Activated CD4-positive, alpha-beta T cell treated with anti-CD3 and anti-CD28 coated beads, Interleukin-10, Interleukin-2, amounts not matched to agents 100 ng/mL and 50 ng/mL, durations not matched to agents 16 hours and 8 hours (primary cell): ENCODE results near the gene MTHFD2L.

Experiments used
- DNase-seq: peaks from one replicate; pipeline ENCODE4 v3.0.0-alpha.2; 2020

MTHFD2L gene

DNA sequence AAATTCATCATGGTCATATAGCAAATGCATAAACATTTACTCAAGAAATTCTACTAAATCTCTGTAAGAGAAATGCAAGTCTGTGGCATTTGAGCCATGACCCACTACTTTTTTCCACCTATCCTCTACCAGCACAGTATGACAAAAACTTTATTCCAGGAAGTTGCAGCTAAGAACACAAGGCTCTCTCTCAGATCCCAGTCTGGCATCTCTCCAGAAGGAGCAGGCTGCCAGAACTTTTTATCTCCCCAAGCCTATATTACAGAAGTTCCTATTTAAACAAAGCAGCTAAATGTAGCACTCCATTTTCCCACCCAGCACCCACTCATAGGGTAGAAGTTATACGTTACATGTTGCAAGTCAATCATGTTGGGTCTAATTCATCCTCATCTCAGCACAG lies 101.0 kb downstream of the MTHFD2L start:
- DNase-seq = no peak

DNA sequence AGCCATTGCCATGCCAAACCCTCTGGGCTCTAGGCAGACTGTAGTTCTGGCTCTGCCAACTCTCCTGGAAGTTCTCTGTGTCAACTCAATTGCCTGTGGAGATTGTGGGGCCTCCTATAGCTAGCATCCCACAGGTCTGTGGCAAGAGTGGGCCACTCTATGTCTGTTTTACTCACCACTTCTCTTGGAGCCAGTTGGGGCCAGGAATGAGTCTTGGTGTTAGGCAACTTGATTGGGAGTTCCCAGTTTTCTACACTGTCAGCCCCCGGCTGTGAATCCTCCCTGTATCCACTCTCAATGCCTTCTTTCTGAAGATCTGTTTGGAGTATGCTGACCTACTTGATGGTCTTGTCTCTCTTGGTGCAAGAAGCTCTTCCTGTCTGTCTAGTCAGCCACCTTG lies 102.1 kb downstream of the MTHFD2L start:
- no peak for DNase-seq

DNA sequence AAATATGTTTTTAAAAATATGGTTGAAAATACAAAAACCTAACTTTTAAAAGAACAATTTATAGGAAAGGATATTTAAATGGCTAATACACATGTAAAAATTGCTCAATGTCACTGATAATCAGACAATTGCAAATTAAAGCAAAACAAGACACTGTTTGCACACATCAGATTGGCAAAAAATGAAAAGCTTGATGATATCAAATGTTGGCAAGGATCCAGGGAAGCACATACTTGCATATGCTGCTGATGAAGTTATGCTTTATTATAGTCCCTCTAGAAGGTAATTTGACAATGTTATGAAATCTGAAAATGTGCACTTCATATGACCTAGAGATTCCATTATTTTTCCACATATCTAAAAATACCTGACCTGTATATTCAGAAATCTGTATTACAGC lies 104.6 kb downstream of the MTHFD2L start:
- no peak for DNase-seq

DNA sequence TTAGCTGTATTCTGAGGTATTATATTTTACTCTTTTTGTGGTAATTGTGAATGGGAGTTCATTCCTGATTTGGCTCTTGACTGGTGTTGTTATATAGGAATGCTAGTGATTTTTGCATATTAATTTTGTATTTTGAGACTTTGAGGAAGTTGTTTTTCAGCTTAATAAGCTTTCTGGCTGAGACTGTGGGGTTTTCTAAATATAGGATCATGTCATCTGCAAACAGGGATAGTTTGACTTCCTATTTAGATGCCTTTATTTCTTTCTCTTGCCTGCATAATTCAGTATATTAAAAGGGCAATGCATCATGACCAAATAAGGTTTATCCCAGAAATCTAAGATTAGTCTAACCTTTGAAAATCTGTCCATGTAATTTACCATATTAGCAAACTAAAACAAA lies 105.6 kb downstream of the MTHFD2L start:
- DNase-seq = no peak

DNA sequence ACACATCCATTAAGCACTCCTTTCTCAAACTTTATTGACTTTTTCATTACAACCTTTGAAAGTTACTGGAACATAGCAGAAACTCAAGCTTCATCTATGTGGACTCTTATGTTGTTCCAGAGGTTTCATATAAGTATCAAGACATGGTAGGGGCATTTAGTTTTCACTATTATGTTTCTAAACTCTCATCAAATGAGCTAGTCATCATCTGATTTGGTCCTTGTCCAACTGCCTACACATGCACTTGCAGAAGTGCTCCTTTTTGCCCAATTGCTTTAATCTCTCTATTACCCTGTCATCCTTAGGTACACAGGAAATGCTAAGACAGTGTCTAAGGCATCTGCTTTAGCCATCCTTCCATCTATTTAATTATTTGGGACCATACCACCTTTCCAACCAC lies 108.2 kb downstream of the MTHFD2L start:
- DNase-seq = no peak

DNA sequence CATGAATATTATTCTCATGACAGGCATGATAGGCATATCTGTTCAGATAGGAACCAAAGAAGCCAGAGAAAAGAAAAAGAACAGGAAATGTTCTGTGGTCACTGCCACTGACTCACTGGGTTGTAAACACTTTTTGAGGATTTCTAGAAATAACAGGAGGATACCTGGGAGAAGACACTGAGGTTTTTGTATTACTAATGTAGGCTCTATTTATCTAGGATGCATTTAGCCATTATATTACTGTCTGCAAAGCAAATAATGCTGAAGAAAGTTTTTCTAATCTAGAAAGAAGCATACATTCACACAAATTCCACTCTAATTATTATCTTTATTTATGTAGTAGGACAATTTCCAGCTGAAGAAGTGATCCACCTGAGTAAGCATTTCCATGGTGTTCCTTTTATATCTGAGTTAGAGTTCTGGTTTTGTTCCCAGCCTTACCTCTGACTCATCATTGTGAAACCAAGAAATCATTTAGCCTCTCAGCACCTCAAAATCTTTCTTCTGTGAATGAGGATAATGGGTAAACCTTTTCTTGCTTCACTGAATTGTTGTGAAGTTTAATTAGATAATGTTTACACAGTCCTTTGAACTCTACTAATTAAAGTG lies 110.2 kb downstream of the MTHFD2L start:
- no peak for DNase-seq

DNA sequence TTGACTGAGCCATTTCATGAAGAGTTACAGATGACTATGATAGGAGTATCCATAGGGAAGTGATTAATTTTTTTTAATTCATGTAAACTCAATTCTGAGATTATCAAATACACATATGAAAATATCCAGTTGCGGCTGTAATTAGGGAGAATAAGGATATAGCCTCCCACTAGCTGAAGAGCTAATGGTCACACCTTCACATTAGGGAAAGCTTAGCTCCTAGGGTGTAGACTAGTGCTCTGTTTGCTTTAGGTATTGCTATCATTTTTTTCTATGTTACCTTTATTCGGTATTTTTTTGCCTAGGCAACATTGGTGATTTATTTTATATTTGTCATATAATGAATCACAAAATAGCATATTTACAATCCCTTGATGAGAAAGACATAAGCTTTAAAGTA lies 110.7 kb downstream of the MTHFD2L start:
- no peak for DNase-seq

DNA sequence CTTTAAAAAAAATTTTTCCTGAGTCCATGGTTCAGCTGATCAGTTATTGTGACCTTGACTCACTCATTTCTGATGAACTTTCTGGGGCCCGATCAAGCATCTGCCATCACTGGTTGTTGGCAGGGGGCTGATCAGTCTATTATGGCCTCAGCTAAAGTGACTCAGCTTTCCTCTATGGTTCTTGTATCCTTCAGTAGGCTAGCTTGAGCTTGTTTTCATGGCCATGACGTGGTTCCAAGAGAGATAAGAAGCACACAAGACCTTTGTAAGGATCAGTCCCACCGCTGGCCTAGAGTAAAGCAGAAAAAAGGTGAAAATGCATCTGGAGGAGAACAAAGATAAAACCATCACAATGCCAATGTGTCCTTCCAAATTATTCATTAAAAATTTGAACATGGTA lies 120.6 kb downstream of the MTHFD2L start:
- no peak for DNase-seq

DNA sequence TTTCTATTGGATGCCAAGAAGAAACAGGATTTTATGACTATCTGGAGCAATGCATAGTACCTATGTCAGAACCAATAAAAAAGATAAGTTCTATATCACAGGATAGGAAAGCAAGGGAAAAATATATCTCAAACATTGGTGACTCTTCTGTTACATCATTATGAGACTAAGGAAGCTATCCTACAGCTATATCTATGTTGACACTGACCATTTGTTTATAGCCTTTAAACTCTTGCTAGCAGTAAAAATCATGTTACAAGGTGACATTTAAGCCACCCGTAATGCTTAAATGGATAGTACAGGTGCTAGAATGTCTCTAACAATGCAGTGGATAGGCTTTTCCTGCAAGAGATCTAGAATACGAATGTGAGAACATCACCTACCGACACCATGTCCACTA lies 121.8 kb downstream of the MTHFD2L start:
- DNase-seq = no peak

DNA sequence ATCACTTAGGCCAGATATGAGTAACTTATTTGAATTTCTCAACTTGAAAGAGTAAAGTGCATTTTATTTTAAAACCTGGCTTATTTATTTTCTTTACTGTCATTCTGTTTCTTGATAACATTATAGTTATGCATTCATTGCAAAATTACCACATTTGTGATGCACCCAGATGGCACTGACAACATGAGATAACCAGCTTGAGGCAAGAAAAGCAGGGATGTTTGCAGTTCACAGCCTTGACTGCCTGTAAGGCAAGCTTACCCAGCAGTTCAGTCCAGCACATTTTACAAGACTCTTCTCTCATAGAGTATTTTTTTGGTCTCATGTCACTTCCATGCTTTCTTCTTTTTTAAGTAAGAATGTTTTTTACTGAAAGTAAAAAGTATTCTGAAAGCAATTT lies 125.0 kb downstream of the MTHFD2L start:
- no peak for DNase-seq

DNA sequence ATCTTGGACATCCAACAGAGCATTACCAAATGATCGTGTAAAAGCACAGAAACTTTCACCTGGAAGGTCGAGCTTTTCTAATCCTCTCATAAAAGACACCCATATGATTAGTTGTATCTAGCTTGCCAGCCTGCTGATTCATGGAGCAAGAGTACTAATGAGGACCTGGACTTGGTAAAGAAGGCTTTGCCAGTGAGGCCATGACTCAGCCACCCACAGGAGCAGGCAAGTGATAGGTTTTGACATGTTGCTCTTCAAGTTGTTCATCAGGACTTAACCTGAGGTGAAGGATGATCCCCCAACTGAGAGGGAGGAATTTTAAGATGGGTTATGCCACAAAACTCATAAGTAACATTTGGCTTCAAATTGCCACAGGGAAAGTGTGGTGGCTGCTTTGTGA lies 125.7 kb downstream of the MTHFD2L start:
- no peak for DNase-seq

DNA sequence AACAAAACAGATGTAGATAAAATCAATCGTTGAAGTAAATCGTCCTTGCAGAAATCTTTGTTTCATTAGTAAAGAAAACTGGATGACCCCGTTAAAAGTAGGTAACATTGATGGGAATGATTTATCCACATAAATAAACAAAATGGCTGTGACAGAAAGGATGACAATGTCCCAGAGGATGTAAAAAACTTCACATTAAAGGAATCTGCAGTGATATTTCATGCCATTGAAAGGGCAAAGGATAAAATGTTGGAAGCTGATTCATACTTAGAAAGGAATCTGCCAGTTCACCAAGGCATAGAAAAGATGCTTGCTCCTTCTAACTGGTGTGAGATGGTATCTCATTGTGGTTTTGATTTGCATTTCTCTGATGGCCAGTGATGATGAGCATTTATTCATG lies 126.1 kb downstream of the MTHFD2L start:
- no peak for DNase-seq

DNA sequence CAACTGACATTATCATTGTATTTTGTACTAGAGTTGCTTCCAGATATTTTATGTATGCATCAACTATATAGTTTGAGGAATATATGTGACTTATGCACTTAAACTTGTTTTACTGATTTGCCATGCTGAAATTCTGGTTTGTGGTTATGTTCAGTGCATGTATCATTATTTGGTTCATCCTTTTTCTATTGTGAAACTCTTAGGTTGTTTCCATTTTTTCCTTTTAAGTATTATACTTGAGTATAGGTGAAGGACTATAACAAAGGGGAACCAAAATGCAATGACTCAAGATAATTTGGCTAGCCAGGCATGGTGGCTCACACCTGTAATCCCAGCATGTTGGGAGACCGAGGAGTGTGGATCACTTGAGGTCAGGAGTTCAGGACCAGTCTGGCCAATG lies 129.2 kb downstream of the MTHFD2L start:
- DNase-seq = no peak

DNA sequence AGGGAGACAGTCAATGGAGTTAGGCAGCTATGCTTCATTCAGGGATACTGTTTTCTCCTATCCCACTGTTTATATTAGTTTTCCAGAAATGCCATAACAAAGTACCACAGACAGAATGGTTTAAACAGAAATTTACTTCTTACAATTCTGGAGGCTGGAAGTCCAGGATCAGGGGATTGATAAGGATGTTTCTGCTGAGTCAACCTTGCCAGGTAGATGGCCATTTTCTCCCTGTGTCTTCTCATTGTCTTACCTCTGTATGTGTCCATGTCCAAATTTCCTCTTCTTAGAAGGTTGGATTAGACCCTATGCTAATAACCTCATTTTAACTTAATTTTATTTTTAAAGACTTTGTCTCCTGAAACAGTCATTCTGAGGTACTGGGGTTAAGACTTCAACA lies 129.9 kb downstream of the MTHFD2L start:
- DNase-seq = no peak

DNA sequence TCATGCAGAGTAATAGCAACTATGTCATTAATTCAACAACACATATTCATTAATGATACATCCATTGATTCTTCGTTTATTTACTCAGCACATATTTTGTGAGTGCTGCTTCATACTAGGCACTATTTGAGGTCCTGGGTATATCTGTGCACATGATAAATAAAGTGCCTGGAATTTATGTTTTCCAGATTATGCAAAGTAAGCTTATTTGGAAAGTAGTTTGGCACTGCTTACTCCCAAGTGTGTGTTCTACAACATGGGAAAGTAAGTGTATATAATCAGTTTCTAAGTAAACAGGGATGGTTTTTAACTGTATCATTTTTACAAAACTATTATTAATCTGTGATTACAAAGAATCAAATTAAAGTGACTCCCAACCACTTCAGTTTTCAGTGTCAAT lies 133.6 kb downstream of the MTHFD2L start:
- DNase-seq = no peak

DNA sequence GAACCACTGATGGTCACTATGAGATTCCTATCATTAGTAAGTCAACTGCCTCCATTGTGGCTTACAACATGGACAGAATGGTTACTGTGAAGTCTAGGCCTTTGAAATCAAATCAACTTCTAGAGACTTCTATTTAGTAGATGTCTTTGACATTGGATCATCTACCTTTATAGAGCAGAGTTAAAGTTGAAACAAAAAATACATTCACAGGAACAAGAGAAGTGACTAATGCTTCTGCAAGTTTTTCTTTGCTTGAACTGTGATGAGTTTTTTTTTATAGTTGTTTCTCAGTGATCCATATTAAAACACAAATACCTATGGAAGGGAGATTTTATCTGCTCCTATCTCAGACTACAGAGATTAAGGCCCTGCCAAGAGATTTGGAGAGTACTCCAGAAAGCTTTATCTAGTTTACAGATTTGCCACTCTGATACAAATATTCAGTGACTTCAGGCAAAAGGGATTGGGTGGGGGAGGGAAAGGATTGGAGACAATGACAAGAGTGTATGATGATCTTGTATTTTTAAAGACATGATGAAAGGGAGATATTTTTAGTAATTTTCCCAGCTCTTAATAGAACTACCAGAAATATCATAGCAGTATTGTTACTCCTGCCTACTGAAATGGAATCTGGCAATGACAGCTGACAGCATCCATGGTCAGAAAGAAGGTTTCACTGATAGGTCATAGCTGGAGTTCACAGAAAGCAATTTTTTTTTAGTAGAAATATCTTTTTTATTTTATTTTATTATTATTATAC lies 134.4 kb downstream of the MTHFD2L start:
- DNase-seq = no peak

DNA sequence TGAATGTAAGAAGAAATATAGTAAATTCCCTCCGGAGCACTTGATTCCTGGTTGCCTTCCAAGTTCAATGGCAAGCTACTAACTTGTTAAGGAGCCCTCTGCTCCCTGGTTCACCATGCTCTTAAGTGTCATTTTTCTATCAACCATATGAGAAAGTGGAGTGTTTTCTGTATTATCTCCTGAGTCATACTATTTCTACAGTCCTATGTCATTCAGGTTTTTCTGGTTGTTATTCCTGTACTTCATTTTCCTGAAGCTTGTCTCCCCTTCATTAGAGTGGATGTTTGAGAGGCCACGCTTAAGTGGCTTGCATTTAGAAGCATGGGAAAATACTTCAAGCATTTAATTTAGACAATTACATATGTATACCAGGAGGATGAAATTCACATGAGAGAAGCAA lies 135.6 kb downstream of the MTHFD2L start:
- no peak for DNase-seq

DNA sequence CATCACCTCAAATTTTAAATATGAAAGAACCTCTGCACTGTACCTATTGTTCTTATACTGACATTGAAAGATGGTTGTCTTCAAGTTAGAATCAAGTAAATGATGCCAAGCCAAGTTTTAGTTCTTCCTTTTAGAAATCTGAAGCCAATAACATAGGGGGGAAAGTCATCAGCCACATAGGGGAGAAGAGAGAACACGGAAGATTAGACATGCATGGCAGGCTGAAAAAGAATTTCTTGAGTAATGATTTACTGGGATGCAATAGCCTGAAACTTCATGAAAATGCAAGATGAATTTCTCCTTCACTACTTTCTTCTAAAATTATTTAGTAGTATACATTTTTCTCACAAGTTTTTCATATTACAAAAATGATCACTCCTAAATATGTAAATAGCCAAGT lies 136.8 kb downstream of the MTHFD2L start:
- no peak for DNase-seq

DNA sequence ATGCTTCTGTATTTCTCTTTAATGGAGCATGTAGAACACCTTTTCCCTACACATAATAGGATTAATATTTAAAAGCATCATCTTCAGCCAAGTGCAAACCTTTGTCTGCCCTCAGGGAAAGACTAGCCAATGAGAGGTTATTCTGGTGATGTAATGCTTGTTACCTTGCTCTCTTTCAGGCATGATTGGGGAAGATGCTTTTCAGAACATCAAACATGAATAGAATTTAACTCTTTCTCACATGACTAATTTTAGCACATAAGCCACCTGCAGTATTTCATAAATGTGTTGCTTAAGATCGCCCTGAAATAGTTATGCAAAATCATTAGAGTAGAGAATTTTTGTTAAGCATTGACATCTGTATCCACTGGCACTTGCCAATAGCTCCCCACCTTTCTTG lies 139.6 kb downstream of the MTHFD2L start:
- no peak for DNase-seq

DNA sequence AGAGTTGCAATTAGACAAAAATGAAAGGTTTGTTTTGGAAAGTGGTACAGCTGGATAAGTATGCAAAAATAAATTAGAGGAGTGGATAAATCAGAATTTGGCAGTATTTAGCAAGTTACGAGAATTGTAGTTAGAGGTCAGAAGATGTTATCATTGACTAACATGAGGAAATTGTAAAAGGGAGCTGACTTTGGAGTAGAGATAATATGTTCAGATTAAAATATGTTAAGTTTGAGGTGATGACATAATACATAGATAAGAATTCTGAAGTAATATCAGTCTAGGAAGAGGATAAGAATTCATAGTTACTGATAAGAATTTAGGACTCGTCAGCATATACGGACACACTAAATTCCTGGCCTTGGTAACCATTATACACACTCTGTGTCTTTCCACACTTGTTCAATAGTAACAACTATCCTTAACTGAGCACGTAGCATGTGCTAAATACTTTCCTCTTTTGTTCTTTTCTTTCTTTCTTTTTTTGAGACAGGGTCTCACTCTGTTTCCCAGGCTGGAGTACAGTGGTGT lies 146.2 kb downstream of the MTHFD2L start:
- no peak for DNase-seq

DNA sequence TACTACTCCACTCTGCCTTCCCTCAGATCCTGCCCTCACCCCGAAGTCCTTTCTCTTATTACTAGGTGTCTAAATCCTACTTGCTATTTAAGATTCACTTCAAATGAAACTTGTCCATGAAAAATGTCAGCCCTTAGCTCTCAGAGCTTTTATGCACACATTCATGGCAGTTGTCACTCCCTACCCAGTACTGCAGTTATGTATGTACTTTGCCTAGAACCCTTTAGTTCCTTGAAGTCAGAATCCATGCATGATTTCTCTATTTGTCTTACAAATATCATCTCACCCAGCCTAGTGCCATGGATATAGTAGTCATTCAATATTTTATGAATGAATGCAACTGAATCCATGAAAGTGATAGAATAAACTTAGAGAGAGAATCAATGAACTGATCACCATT lies 147.1 kb downstream of the MTHFD2L start:
- no peak for DNase-seq

DNA sequence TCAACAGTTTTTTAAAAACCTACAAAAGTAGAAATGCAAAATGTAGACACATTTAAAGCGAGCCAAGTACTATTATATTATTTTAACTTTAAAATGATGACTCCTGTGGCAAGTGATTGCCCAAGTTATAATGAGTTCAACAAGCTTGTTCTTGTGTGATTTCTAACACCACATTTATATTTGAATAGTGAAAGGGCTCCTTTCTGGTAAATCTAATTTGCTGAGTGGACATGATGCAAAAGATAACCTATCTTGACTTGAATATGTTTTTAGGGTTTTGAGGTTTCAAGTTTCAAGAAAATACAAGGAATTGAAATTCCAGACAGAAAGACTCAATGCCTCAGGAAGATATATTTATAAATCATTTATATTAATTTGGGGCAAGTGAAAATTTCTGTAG lies 149.3 kb downstream of the MTHFD2L start:
- DNase-seq = no peak

DNA sequence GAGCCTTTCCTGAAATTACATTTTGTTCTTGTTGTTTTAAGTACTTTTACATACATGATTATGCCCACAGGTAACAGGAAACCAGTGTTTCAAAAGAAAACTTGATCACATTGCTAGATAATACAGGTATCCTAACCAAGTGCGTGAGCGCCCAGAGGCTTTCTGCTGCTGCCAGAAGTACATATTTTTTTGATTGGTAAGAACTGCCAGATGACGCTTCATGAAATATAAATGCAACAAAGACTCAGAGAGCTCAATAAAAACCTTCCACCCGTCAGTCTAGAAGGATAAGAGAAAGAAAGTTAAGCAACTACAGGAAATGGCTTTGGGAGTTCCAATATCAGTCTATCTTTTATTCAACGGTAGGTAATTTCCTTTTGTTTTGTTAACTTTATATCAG lies 150.3 kb downstream of the MTHFD2L start, which contains the start of gene EPGN:
TSS of gene EPGN (plus strand) at position 256 of the 400 bp plus-strand sequence. CDS start at position 320, 64 bp downstream.
- DNase-seq = peak; percentile 18

DNA sequence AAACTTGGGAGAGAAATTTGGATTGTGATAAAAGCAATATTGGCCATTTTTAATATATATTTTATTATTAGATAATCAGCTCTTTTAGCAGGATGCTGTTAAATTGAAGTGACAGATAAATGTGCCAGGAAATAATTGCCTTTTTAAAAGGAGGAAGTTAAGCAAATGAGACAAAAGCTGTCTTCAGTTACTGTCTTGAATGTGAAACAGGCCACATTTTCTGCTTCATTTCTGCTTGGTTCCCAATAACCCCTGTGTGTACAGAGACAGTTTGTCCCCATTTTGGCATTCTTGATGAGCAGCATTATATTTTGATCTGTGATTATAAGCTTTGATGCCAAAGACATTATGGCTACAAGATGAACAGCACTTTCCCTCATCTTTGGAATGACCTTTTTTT lies 151.3 kb downstream of the MTHFD2L start:
- no peak for DNase-seq
